Activated naive CD8-positive, alpha-beta T cell (primary cell): ENCODE data around the gene LACC1.

Experiments used
- H3K27ac Mint-ChIP-seq: one replicate; pipeline ENCODE4 v1.8.0; 2021; ENCODE audit warnings: mixed read lengths
- H3K27me3 Mint-ChIP-seq: one replicate; pipeline ENCODE4 v1.8.0; 2021; ENCODE audit warnings: mixed read lengths
- H3K36me3 Mint-ChIP-seq: one replicate; pipeline ENCODE4 v1.8.0; 2021; ENCODE audit warnings: mixed read lengths
- H3K4me1 Mint-ChIP-seq: one replicate; pipeline ENCODE4 v1.8.0; 2021; ENCODE audit warnings: low read depth, mixed read lengths
- H3K4me3 Mint-ChIP-seq: one replicate; pipeline ENCODE4 v1.8.0; 2021; ENCODE audit warnings: mild to moderate bottlenecking, mixed read lengths
- H3K9me3 Mint-ChIP-seq: one replicate; pipeline ENCODE4 v1.8.0; 2021; ENCODE audit warnings: low read depth, mixed read lengths

LACC1 gene

DNA sequence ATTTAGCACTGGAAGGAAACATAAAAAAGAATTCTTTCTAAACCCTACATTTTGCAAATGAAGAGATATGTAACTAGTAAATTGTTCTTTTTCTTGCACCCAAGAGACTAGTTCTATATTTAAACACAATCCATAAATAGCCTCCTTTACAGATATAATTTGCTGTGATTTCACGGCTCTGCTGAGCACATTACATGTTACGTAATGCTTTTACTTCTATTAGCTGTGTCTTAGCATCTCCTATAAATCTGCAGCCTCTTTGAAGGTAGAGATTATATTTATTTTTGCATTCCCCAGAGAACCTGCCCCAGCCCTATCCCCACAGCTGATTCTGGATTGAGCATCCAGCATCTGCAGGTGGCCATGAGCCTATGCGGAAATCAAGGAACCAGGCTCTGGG, 32.2 kb downstream of the LACC1 start:
- Mint-ChIP-seq H3K9me3 (no peaks in the 10 kb centered on the region), H3K27me3 (peaks cover 7% of the 10 kb centered on the region), H3K27ac (no peak overlapping the region), H3K4me3 (no peak overlapping the region), H3K4me1 (peaks cover 3% of the 10 kb centered on the region), H3K36me3 (no peaks in the 10 kb centered on the region)

DNA sequence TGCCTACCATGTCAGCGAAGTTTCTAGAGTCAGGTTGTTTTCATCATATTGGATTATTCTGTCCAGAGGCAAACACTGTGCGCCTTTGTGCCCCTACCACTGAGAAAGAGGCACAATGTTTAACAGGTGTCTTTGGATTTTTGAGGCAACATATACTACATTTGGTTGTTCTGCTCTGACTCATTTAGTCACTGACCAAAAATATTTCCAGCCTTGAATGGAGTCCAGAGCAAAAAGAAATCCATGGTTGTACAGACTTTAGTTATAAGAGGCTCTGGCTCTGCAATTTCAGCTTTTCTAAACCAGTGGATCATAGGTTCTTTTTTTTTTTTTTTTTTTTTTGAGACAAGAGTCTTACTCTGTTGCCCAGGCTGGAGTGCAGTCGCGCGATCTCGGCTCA, 35.7 kb downstream of the LACC1 start:
- H3K4me3 Mint-ChIP-seq: no peak overlapping the region
- H3K9me3 Mint-ChIP-seq: no peaks in the 10 kb centered on the region
- H3K27ac Mint-ChIP-seq: no peak overlapping the region
- H3K4me1 Mint-ChIP-seq: no peaks in the 10 kb centered on the region
- peaks cover 6% of the 10 kb centered on the region for H3K27me3 Mint-ChIP-seq
- H3K36me3 Mint-ChIP-seq: no peaks in the 10 kb centered on the region

DNA sequence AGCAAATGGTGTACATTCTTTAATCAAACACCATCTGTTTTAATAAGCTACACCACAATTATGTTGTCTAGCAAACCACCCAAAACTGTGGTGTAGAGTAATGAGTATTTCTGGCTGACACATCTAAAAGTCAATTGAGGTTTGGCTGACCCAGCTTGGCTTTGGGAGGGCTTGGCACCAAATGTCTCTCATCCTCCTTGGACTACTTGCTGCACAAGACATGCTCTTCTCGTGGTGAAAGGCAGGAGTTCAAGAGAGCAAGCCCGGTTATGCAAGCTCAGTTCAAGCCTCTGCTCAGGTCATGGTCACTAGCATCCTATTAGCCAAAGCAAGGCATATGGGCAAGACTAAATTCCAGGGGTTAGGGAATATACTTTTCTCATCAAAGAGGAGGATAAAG, 37.1 kb downstream of the LACC1 start:
- no peak overlapping the region for H3K4me3 Mint-ChIP-seq
- H3K4me1 Mint-ChIP-seq: no peaks in the 10 kb centered on the region
- H3K9me3 Mint-ChIP-seq: no peaks in the 10 kb centered on the region
- H3K27me3 Mint-ChIP-seq: peaks cover 6% of the 10 kb centered on the region
- H3K36me3 Mint-ChIP-seq: no peaks in the 10 kb centered on the region
- no peak overlapping the region for H3K27ac Mint-ChIP-seq

DNA sequence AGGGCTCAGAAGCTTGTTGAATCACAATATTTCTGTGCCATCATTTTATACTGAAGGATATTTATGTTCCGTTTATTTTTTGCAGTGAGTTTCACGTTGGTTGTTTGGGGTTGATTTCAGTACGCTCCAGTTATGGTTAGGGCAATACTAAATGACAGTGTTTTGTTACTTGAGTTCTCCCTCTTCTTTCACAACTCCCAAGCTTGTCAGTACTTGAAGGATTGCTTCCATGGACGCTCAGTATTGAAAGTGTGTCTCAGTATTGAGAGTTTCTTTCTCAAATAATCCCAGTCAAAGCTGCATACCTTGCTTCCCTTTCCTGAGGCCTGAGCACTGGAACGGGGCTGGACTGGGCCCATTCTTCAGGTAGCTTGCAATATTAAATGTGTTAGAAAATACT, 38.9 kb downstream of the LACC1 start:
- Mint-ChIP-seq H3K27me3 (peaks cover 3% of the 10 kb centered on the region), H3K27ac (no peak overlapping the region), H3K4me3 (no peak overlapping the region)

DNA sequence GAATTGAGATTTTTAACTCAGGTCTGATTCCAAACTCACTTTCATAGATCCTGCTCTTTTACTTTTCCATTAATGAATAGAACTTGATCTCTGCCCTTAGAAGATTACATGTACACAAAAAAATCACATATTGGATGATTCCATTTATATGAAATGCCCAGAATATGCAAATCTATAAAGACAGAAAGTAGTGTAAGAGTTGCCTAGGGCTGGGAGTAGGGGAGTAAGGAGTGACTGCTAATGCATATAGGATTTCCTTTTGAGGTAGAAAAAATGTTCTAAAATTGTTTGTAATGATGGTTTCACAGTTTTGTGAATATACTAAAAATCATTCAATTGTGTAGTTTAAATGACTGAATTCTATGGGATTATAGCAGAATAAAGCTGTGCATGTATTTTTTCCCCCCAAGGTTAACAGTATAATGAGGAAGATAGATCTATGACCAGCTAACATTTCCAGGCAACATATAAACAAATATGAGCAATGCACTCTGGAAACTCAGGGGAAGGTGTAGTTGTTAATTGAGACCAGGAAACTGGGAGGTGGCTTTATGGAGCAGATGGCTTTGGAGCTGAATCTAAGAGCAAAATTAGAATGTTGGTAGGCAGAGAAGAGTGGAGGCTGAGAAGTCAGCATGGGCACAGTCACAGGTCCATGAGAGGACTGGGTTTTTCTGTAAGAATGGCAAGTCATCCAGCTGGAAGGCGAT, 41.4 kb downstream of the LACC1 start:
- Mint-ChIP-seq H3K4me1 (no peaks in the 10 kb centered on the region), H3K9me3 (no peaks in the 10 kb centered on the region), H3K36me3 (no peaks in the 10 kb centered on the region), H3K27ac (no peak overlapping the region), H3K27me3 (peaks cover 3% of the 10 kb centered on the region), H3K4me3 (no peak overlapping the region)

More for the DNA sequence above, 38.9 kb downstream of the LACC1 start:
- no peaks in the 10 kb centered on the region for H3K9me3 Mint-ChIP-seq
- no peaks in the 10 kb centered on the region for H3K4me1 Mint-ChIP-seq
- H3K36me3 Mint-ChIP-seq: no peaks in the 10 kb centered on the region

DNA sequence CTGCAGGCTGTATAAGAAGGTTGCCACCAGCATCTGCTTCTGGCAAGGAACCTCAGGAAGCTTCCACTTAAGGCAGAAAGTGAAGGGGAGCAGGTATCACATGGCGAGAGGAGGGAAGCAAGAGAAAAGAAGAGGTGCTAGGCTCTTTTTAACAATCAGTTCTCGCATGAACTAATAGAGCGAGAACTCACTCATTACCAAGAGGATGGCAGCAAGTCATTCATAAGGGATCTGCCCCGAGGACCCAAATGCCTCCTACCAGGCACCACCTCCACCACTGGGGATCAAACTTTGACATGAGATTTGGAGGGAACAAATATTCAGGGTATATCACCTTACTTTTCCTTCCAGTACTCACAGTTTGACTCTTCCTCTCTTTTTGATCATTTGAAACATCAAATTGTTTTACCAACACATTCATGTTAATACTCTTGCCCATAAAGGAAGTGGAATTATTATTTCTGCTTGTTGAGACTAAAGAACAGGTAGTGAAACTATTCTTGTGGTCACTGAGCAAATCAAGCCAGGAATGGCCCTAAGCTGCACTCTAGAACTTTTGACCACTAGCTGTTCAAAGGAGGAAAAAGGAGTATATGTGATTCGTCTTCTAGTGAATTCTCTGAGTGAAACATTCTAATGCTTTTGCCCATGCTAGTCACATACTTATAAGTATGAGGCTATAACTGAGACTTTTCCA, 45.0 kb downstream of the LACC1 start:
- Mint-ChIP-seq H3K4me1 (no peaks in the 10 kb centered on the region), H3K4me3 (no peak overlapping the region), H3K27ac (no peak overlapping the region)

DNA sequence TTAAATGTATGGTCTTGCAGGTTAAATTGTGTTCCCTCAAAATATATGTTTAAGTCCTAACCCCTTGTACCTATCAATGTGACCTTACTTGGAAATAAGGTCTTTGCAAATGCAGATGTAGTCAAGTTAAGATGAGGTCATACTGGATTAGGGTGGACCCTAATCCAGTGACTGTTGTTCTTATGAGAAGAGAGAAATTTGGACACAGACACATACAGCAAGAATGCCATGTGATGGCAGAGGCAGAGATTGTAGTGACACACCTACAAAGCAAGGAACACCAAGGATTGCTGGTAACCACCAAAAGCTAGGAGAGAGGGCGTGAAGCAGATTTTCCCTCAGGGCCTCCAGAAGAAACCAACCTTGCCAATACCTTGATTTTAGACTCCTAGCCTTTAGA, 50.2 kb downstream of the LACC1 start:
- Mint-ChIP-seq H3K36me3 (no peaks in the 10 kb centered on the region), H3K27me3 (peaks cover 3% of the 10 kb centered on the region), H3K9me3 (no peaks in the 10 kb centered on the region)

More for the DNA sequence above, 45.0 kb downstream of the LACC1 start:
- no peaks in the 10 kb centered on the region for H3K9me3 Mint-ChIP-seq
- no peaks in the 10 kb centered on the region for H3K27me3 Mint-ChIP-seq
- H3K36me3 Mint-ChIP-seq: no peaks in the 10 kb centered on the region

DNA sequence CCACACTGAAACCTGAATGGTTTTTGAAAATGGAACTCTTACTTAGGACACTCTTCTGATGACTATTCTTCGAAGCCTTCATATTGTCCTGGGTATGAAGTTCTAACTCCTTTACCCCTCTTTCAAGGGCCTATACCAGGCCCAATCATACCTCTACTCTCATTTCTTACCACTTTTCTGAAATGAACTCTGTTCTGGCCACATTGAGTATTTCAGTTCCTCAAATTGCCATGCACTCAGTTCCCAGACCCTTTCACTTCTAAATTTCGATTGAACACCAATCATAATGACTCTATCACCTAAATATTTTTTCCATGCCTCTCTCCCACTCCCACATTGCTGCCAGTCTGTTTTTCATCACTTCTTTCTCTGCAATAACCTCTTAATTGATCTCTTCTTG, 53.7 kb downstream of the LACC1 start:
- Mint-ChIP-seq H3K9me3 (no peaks in the 10 kb centered on the region), H3K4me3 (no peak overlapping the region), H3K36me3 (no peaks in the 10 kb centered on the region), H3K4me1 (no peaks in the 10 kb centered on the region), H3K27ac (no peak overlapping the region), H3K27me3 (peaks cover 5% of the 10 kb centered on the region)

More for the DNA sequence above, 50.2 kb downstream of the LACC1 start:
- no peak overlapping the region for H3K27ac Mint-ChIP-seq
- H3K4me1 Mint-ChIP-seq: no peaks in the 10 kb centered on the region
- H3K4me3 Mint-ChIP-seq: no peak overlapping the region

DNA sequence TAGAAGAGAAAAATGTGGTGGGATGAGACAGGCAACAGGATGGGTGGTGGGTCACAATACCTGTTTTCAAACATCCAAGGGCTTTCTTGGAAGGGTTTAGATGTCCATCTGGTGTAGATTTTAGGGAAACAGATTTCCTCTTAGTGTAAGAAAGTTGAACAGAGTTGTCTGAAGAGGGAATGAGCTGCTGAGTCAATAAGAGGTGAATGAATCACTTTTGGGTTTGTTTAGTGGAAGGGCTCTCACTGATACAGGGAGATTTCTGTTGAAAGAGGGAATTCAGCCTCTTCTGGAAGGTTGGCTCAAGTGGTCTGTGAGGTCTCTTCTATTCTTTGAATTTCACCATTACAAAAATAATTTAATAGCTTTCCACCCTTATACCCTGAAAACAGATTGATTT, 54.6 kb downstream of the LACC1 start:
- Mint-ChIP-seq H3K4me3 (no peak overlapping the region), H3K27me3 (peaks cover 5% of the 10 kb centered on the region), H3K36me3 (no peaks in the 10 kb centered on the region), H3K27ac (no peak overlapping the region), H3K4me1 (no peaks in the 10 kb centered on the region), H3K9me3 (no peaks in the 10 kb centered on the region)

DNA sequence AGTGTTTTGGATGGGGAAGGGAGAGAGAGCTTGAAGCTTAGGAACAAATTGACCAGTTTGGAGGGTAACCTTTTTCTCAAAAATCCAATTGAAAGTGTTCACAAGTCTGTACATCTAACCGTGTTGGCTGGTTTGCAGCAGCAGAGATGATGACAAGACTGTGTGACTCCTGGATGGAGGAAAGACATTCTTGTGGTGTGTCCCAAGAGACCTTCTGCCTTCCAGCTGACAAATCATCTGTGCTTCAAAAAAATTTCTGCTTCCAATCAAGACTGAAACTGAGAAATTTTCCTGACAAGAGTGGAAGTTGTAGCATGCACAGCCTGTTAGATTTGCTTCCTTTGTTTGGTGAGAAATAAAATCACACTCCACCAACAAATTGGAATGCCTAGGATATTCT, 56.2 kb downstream of the LACC1 start:
- no peaks in the 10 kb centered on the region for H3K36me3 Mint-ChIP-seq
- H3K4me1 Mint-ChIP-seq: no peaks in the 10 kb centered on the region
- H3K27me3 Mint-ChIP-seq: peaks cover 3% of the 10 kb centered on the region
- no peak overlapping the region for H3K27ac Mint-ChIP-seq
- no peaks in the 10 kb centered on the region for H3K9me3 Mint-ChIP-seq
- H3K4me3 Mint-ChIP-seq: no peak overlapping the region

DNA sequence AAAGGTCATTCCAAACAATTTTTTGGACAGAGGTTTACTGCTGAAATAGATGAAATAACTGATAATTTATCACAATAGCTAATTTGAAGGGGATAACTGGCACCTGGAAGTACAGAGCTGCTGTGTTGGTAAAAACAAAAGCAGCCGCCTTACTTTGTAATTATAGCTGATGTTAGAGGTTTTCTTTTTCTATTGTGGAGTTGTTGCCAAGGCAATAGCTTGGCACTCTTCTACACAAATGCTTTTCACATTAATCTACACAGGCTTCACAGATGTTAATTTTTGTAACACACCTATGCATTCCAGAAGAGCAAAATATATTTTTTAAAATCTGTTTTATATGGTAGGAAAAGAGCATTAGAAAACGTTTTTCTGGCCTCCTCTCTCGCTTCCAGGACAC, 56.9 kb downstream of the LACC1 start:
- Mint-ChIP-seq H3K4me1 (no peaks in the 10 kb centered on the region), H3K27ac (no peak overlapping the region)

DNA sequence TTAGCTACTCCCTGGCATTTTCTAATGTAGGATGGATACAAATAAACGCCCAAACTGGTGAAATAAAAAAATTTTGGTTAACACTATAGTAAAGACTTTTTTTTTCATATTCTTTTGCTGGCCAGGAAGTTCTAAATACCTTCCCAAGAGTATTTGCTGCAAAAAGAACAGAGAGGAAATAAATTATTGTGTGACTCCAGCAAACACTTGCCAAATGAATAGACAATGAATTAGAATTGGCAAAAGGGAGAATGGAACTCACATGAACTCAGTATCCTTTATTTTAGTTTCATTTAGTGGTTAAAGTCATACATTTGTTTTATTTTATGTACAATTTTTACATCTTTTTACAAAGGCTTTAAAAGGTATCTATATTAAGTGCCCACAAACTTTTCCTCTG, 58.1 kb downstream of the LACC1 start:
- Mint-ChIP-seq H3K4me3 (no peak overlapping the region), H3K4me1 (no peaks in the 10 kb centered on the region), H3K9me3 (no peaks in the 10 kb centered on the region), H3K36me3 (no peaks in the 10 kb centered on the region), H3K27me3 (peaks cover 2% of the 10 kb centered on the region), H3K27ac (no peak overlapping the region)

More for the DNA sequence above, 56.9 kb downstream of the LACC1 start:
- H3K36me3 Mint-ChIP-seq: no peaks in the 10 kb centered on the region
- H3K4me3 Mint-ChIP-seq: no peak overlapping the region
- H3K27me3 Mint-ChIP-seq: peaks cover 3% of the 10 kb centered on the region
- H3K9me3 Mint-ChIP-seq: no peaks in the 10 kb centered on the region

DNA sequence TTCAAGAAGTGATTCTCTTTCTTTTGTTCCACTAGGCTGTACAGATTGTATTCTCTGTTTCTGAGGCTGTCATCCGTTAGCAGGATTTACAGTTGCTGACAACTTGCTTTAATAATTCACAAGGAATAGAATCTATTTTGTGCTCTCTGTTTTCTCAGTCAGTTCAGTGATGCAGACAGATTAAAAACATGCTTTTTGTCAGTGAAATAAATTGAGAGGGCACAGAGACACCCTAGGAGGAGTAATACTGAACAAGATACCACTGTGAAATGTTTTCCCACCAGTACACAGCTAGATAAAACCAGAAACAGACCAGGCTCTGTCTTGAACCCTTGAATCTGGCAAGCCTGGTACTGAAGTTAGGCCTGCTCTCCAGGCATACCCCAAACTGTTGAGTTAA, 58.7 kb downstream of the LACC1 start:
- Mint-ChIP-seq H3K4me1 (no peaks in the 10 kb centered on the region), H3K27me3 (peaks cover 2% of the 10 kb centered on the region)

DNA sequence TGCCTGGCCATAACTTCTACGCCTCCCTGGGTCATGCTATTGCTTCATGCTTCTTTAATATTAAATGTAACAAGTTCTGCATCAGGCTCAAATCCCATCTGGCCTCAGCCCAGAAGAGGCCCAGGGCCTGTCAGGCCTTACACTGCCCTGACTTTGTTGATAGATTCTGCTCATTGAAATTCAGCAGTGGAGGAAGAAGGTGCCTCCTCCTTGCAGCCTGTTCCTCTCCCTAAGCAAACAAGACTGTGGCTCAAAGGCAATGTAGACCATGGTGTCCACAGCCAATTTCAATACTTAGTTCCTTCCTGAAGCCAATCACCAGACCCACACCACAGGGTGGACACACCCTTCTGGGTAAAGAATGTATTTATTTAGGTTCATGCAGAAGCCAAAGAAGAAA, 59.4 kb downstream of the LACC1 start:
- Mint-ChIP-seq H3K9me3 (no peaks in the 10 kb centered on the region), H3K27ac (no peak overlapping the region), H3K36me3 (no peaks in the 10 kb centered on the region), H3K4me3 (no peak overlapping the region), H3K4me1 (no peaks in the 10 kb centered on the region), H3K27me3 (peaks cover 2% of the 10 kb centered on the region)

More for the DNA sequence above, 58.7 kb downstream of the LACC1 start:
- Mint-ChIP-seq H3K36me3 (no peaks in the 10 kb centered on the region), H3K4me3 (no peak overlapping the region), H3K9me3 (no peaks in the 10 kb centered on the region), H3K27ac (no peak overlapping the region)

DNA sequence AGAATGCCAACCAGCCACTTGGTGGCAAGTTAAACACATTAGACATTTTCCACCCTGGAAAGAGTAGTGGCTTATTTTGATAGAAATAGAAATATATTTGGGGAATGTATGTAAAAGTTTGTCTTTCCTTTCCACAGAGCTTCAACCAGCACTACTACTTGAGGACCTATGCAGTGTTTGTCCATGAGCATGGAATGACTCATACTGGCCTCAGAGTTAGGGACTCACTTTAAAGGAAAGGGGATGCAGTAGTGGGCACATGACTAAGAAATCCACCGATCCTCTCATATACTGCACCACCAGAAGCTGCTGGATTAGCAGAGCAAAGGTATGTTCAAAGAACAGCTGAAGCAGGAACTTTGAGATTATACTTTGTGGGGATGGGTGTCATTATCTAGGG, 62.6 kb downstream of the LACC1 start:
- no peak overlapping the region for H3K27ac Mint-ChIP-seq
- H3K36me3 Mint-ChIP-seq: no peaks in the 10 kb centered on the region
- no peak overlapping the region for H3K4me3 Mint-ChIP-seq
- H3K9me3 Mint-ChIP-seq: no peaks in the 10 kb centered on the region
- no peaks in the 10 kb centered on the region for H3K27me3 Mint-ChIP-seq
- no peaks in the 10 kb centered on the region for H3K4me1 Mint-ChIP-seq
